ENCODE results near the gene TM9SF1. TPM values are rescaled to one million over a fixed set of nuclear protein-coding genes. Genes with fewer than 3 reads are reported as not detected.

TM9SF1 gene
- total and polyA plus RNA-seq, 2 donors (not counting 1 experiment from before 2014, with no cell fraction given) = 7.6 to 24.5 TPM

DNA sequence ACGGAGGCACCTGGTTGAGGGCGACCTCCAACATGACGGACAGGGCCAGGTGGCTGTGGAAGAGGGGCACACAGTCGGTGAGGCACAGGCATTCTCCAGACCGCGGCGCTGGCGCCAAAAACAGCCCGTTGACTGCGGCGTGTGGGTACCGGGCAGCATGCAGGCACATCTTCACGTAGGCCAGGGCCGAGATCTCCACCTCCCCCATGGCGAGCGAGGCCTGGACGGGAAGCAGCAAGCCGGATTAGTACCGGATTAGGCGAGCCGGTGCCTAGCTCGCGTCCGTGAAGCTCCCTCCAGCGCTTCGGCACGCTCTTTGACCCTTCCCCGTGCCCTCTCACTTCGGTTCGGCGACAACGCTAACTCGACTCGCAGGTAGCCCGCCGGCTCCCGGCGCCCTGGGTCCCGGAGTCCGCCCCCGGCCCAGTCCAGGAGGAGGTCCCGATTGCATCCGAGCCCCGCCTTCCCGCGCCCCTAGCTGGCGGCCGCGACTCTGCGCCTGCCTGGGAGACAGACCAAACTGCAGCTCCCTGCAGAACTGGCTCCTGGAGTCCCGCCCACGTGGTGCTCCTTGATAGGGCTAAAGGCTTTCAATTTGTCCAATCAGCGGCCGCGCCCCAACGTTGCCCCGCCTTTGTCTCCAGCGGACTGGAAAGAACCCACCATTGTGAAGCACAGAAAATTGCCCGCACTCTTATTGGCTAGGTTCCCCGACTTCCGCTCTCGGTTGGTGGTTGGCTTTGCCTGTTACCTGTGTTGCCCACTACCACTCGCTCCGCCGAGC, 54.0 kb downstream of the TM9SF1 start, which contains the start of gene EMC9:
EMC9 (minus strand) TSS at position 495 of the 784 bp plus-strand sequence; CDS start at position 208, 287 bp downstream.
- CTCF ChIA-PET = interaction anchor here (0.7 to 2.2 kb wide), 10 partner anchors 11 to 192 kb away, joined by 3 to 16 read pairs (median 4); partner anchors contain the start of genes DCAF11, IRF9 and NRL
- Histone ChIP-seq H3K27ac (ENCODE audit: low read length in 2 of 2) (peak within 1 kb of the TSS; percentile 63 to 80), H3K79me2 (ENCODE audit: control insufficient read depth, insufficient read depth, low read length) (peaks cover 76% of the 10 kb centered on the region), H3K9ac (ENCODE audit: low read length) (peak within 1 kb of the TSS; percentile 72), H4K20me1 (ENCODE audit: control insufficient read depth, insufficient read depth, low read length, poor library complexity, severe bottlenecking) (peaks cover 24% of the 10 kb centered on the region), H3K4me2 (replicated peaks; ENCODE audit: low read depth, low read length, poor library complexity, severe bottlenecking) (peak within 1 kb of the TSS; percentile 87), H3K4me3 (ENCODE audit: control extremely low read depth in 1 of 5, extremely low read depth in 1 of 5, insufficient read depth in 1 of 5, low read depth in 2 of 5, low read length in 4 of 5) (peak within 1 kb of the TSS; percentile 67 to 93 (median 82)), H2AFZ (ENCODE audit: insufficient read depth, low read depth, low read length, poor library complexity, severe bottlenecking) (peak within 1 kb of the TSS; percentile 82), H3K4me1 (ENCODE audit: control insufficient read depth in 2 of 2, insufficient read depth in 2 of 2, low read length in 2 of 2) (peaks cover 33 to 50% of the 10 kb centered on the region in 2 donors), H3K36me3 (replicated peaks in 1 of 2; ENCODE audit: control extremely low read depth in 1 of 2, control insufficient read depth in 1 of 2, extremely low read depth in 1 of 2, insufficient read depth in 2 of 2, low read length in 1 of 2) (peaks cover 0 to 54% of the 10 kb centered on the region in 2 experiments), H3K9me3 (ENCODE audit: control extremely low read depth in 1 of 3, control insufficient read depth in 2 of 3, insufficient read depth in 1 of 3, low read length in 2 of 3) (no peaks in the 10 kb centered on the region), H3K27me3 (replicated peaks in 1 of 4; ENCODE audit: control extremely low read depth in 1 of 4, control insufficient read depth in 3 of 4, insufficient read depth in 4 of 4, low read length in 3 of 4) (no peaks in the 10 kb centered on the region)
- H3K27me3 Mint-ChIP-seq = no peaks in the 10 kb centered on the region
- no peaks in the 10 kb centered on the region for H3K9me3 Mint-ChIP-seq (ENCODE audit: insufficient read depth)
- 1% methylated on average over 65 of the region's 65 CpGs for WGBS (ENCODE audit: insufficient coverage)
- ATAC-seq (ENCODE audit: low read depth) (peak; percentile 89), DNase-seq (peak; percentile 99)
- peak within 1 kb of the TSS; percentile 96 for H3K4me3 Mint-ChIP-seq
- intact Hi-C loops (cut with micrococcal nuclease) = loop anchor here (1.0 to 10.0 kb wide), 8 partner anchors 20 to 1046 kb away; partner anchors contain the start of genes ACIN1, C14orf119, CHMP4A and DCAF11
- TF ChIP-seq, protein P1, sequence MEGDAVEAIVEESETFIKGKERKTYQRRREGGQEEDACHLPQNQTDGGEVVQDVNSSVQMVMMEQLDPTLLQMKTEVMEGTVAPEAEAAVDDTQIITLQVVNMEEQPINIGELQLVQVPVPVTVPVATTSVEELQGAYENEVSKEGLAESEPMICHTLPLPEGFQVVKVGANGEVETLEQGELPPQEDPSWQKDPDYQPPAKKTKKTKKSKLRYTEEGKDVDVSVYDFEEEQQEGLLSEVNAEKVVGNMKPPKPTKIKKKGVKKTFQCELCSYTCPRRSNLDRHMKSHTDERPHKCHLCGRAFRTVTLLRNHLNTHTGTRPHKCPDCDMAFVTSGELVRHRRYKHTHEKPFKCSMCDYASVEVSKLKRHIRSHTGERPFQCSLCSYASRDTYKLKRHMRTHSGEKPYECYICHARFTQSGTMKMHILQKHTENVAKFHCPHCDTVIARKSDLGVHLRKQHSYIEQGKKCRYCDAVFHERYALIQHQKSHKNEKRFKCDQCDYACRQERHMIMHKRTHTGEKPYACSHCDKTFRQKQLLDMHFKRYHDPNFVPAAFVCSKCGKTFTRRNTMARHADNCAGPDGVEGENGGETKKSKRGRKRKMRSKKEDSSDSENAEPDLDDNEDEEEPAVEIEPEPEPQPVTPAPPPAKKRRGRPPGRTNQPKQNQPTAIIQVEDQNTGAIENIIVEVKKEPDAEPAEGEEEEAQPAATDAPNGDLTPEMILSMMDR (IDR thresholded peaks at IDR 0.05) = peak; percentile 37
- no peak for TF ChIP-seq EZH2 (IDR thresholded peaks at IDR 0.05; ENCODE audit: borderline replicate concordance, insufficient read depth, low read depth, low read length, poor library complexity, severe bottlenecking)
- H3K27ac Mint-ChIP-seq = peak within 1 kb of the TSS; percentile 95
- POLR2A ChIA-PET = interaction anchor here (0.8 to 1.7 kb wide), 7 partner anchors 20 to 130 kb away, joined by 3 to 30 read pairs (median 5); partner anchors contain the start of genes CHMP4A, DCAF11, IRF9 and NRL
- peaks cover 64% of the 10 kb centered on the region for H3K4me1 Mint-ChIP-seq
